GM21526 (cell line): ENCODE results near the gene SPATA12.

Source experiments
- ATAC-seq: cut with Tn5 transposase; IDR thresholded peaks from one replicate; pipeline ENCODE4 v1.9.1; 2021; ENCODE audit warnings: moderate library complexity; ENCODE audit not compliant: unreplicated experiment, low FRiP score

The SPATA12 gene

GRCh38 chr3:57110214-57110613 lies 49.8 kb downstream of the SPATA12 start:
- no peak for ATAC-seq

- no peak for ATAC-seq
Measured at GRCh38 chr3:57110798-57111197, 50.3 kb downstream of the SPATA12 start.

GRCh38 chr3:57112206-57112605 lies 51.7 kb downstream of the SPATA12 start:
- no peak for ATAC-seq

GRCh38 chr3:57116501-57116900 lies 56.0 kb downstream of the SPATA12 start:
- ATAC-seq: no peak

- ATAC-seq: no peak
Measured at GRCh38 chr3:57118254-57118653, 57.8 kb downstream of the SPATA12 start.

- no peak for ATAC-seq
Measured at GRCh38 chr3:57120040-57120439, 59.6 kb downstream of the SPATA12 start.

- ATAC-seq: no peak
Measured at GRCh38 chr3:57120451-57121174, 60.1 kb downstream of the SPATA12 start.
